GM19351 (cell line): ENCODE data around the gene MYL3.
A peak's percentile ranks its signal among the peaks of the same experiment; 100 is the strongest.

Source experiments
- ATAC-seq: cut with Tn5 transposase; IDR thresholded peaks from one replicate; pipeline ENCODE4 v1.9.1; 2021; ENCODE audit warnings: mild to moderate bottlenecking, moderate library complexity; ENCODE audit not compliant: unreplicated experiment

The MYL3 gene

GRCh38 chr3:46900007-46900292, 36.7 kb upstream of the MYL3 start:
- ATAC-seq, result no peak

GRCh38 chr3:46899151-46900006, 36.1 kb upstream of the MYL3 start:
- no peak for ATAC-seq

GRCh38 chr3:46898321-46899150, 35.3 kb upstream of the MYL3 start:
- ATAC-seq, result no peak

- ATAC-seq, result no peak
Measured at GRCh38 chr3:46897829-46898320, 34.6 kb upstream of the MYL3 start.

- no peak for ATAC-seq
Measured at GRCh38 chr3:46897031-46897430, 33.8 kb upstream of the MYL3 start.

GRCh38 chr3:46896386-46896785, 33.1 kb upstream of the MYL3 start:
- ATAC-seq, result no peak

GRCh38 chr3:46895761-46896160, 32.5 kb upstream of the MYL3 start:
- no peak for ATAC-seq

GRCh38 chr3:46895204-46895660, 32.0 kb upstream of the MYL3 start:
- peak; percentile 50 for ATAC-seq

GRCh38 chr3:46894256-46894655, 31.0 kb upstream of the MYL3 start:
- ATAC-seq, result no peak

- no peak for ATAC-seq
Measured at GRCh38 chr3:46893763-46894162, 30.5 kb upstream of the MYL3 start.

- no peak for ATAC-seq
Measured at GRCh38 chr3:46893146-46893748, 30.0 kb upstream of the MYL3 start.

GRCh38 chr3:46892285-46893145, 29.3 kb upstream of the MYL3 start:
- no peak for ATAC-seq

GRCh38 chr3:46891132-46891531, 27.9 kb upstream of the MYL3 start:
- no peak for ATAC-seq

- no peak for ATAC-seq
Measured at GRCh38 chr3:46890132-46890531, 26.9 kb upstream of the MYL3 start.

GRCh38 chr3:46889381-46890110, 26.3 kb upstream of the MYL3 start:
- no peak for ATAC-seq

- ATAC-seq, result no peak
Measured at GRCh38 chr3:46888705-46889104, 25.5 kb upstream of the MYL3 start.

GRCh38 chr3:46887980-46888494, 24.8 kb upstream of the MYL3 start:
- no peak for ATAC-seq

GRCh38 chr3:46885612-46886011, 22.4 kb upstream of the MYL3 start:
- no peak for ATAC-seq

- ATAC-seq, result no peak
Measured at GRCh38 chr3:46884929-46885328, 21.7 kb upstream of the MYL3 start.

GRCh38 chr3:46884427-46884826, 21.2 kb upstream of the MYL3 start:
- no peak for ATAC-seq
